GM21447 (cell line): ENCODE measurements around the gene BBX.

Experiments
- ATAC-seq: cut with Tn5 transposase; IDR thresholded peaks from one replicate; pipeline ENCODE4 v1.9.1; 2021; ENCODE audit not compliant: unreplicated experiment

The BBX gene

GRCh38 chr3:107522510-107523288, at the start of gene BBX:
Gene BBX (plus strand): TSS chr3:107522962. CDS start chr3:107710461, 187,499 bp downstream.
- ATAC-seq = peak; percentile 89

- no peak for ATAC-seq
Measured at GRCh38 chr3:107476462-107476861, 46.3 kb upstream of the BBX start.

- no peak for ATAC-seq
Measured at GRCh38 chr3:107487490-107487889, 35.3 kb upstream of the BBX start.

- no peak for ATAC-seq
Measured at GRCh38 chr3:107488942-107489341, 33.8 kb upstream of the BBX start.

GRCh38 chr3:107493134-107493533, 29.6 kb upstream of the BBX start:
- ATAC-seq = no peak

- ATAC-seq = no peak
Measured at GRCh38 chr3:107496855-107497254, 25.9 kb upstream of the BBX start.

- ATAC-seq = no peak
Measured at GRCh38 chr3:107498646-107499045, 24.1 kb upstream of the BBX start.

- ATAC-seq = no peak
Measured at GRCh38 chr3:107506458-107506857, 16.3 kb upstream of the BBX start.

GRCh38 chr3:107508331-107508730, 14.4 kb upstream of the BBX start:
- no peak for ATAC-seq

GRCh38 chr3:107512108-107512507, 10.7 kb upstream of the BBX start:
- ATAC-seq = no peak

- ATAC-seq = no peak
Measured at GRCh38 chr3:107514453-107514852, 8.3 kb upstream of the BBX start.

- ATAC-seq = no peak
Measured at GRCh38 chr3:107516475-107516874, 6.3 kb upstream of the BBX start.

- no peak for ATAC-seq
Measured at GRCh38 chr3:107520535-107520934, 2.2 kb upstream of the BBX start.

GRCh38 chr3:107521469-107522059, 1.2 kb upstream of the BBX start:
- no peak for ATAC-seq

- ATAC-seq = peak; percentile 18
Measured at GRCh38 chr3:107523289-107523538, 452 bp downstream of the BBX start.

- ATAC-seq = peak; percentile 16
Measured at GRCh38 chr3:107523539-107524325, 970 bp downstream of the BBX start.

GRCh38 chr3:107524326-107524840, 1.6 kb downstream of the BBX start:
- no peak for ATAC-seq

GRCh38 chr3:107524841-107525643, 2.3 kb downstream of the BBX start:
- no peak for ATAC-seq

GRCh38 chr3:107525644-107526305, 3.0 kb downstream of the BBX start:
- no peak for ATAC-seq

GRCh38 chr3:107531917-107532469, 9.2 kb downstream of the BBX start:
- no peak for ATAC-seq
